ENCODE results near the gene PRR29. TPM values are rescaled to one million over a fixed set of nuclear protein-coding genes. Genes with fewer than 3 reads are reported as not detected.
A peak's percentile ranks its signal among the peaks of the same experiment; 100 is the strongest.

Gene PRR29
- total RNA-seq, 4 donors from 2014 or later = 0.13 TPM; not detected in 3

- intact Hi-C loops (cut with DNase I; ENCODE audit: low total_unique reads) (loop anchor here (1.0 to 10.0 kb wide), 4 partner anchors 33 to 213 kb away; partner anchors contain the start of genes CCDC47, DDX42 and SMARCD2), in situ Hi-C loops (cut with MboI; ENCODE audit: low sequenced_read_pairs in 4 of 4) (no loop called here)
- Histone ChIP-seq H3K36me3 (no peaks in the 10 kb centered on the region), H3K27me3 (no peaks in the 10 kb centered on the region), H3K4me3 (peak overlapping the region; percentile 66 to 73 (median 68)), H3K27ac (peak overlapping the region; percentile 98 to 100 (median 99)), H3K9me3 (no peaks in the 10 kb centered on the region), H3K4me1 (peaks cover 66 to 68% of the 10 kb centered on the region in 2 donors)
- ATAC-seq (peak in 1 of 2 donors; percentile 0), DNase-seq (peak in 1 of 2 donors; percentile 41)
- TF ChIP-seq POLR2A (IDR thresholded peaks at IDR 0.05) = peak in 1 of 2 donors; percentile 5
- TF ChIP-seq, protein P1, sequence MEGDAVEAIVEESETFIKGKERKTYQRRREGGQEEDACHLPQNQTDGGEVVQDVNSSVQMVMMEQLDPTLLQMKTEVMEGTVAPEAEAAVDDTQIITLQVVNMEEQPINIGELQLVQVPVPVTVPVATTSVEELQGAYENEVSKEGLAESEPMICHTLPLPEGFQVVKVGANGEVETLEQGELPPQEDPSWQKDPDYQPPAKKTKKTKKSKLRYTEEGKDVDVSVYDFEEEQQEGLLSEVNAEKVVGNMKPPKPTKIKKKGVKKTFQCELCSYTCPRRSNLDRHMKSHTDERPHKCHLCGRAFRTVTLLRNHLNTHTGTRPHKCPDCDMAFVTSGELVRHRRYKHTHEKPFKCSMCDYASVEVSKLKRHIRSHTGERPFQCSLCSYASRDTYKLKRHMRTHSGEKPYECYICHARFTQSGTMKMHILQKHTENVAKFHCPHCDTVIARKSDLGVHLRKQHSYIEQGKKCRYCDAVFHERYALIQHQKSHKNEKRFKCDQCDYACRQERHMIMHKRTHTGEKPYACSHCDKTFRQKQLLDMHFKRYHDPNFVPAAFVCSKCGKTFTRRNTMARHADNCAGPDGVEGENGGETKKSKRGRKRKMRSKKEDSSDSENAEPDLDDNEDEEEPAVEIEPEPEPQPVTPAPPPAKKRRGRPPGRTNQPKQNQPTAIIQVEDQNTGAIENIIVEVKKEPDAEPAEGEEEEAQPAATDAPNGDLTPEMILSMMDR (IDR thresholded peaks at IDR 0.05 in 4 of 5, conservative IDR thresholded peaks at IDR 0.05 in 1 of 5) = no peak
Observed at GRCh38 chr17:63987221-63988126, 10.7 kb upstream of the PRR29 start.

DNA sequence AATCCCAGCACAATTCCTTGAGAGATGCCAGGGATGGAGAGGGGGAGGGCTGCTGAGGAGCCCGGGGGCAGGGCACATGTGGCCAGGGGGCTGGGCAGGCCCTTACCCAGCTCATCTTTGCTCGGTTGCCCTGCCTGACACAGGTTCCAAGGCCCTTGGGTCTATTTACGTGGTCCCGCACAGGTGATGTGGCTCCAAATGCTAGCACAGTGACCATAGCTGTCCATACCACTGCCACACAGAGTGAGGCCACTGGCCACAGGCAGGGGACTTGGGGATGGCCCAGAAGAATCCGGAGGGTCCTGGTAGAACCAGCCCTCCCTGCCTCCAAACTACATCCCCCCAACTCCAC, 10.0 kb upstream of the PRR29 start:
- Histone ChIP-seq H3K4me3 (peak overlapping the region; percentile 66 to 73 (median 68)), H3K9me3 (no peaks in the 10 kb centered on the region), H3K36me3 (no peaks in the 10 kb centered on the region), H3K27me3 (no peaks in the 10 kb centered on the region), H3K4me1 (peaks cover 60 to 62% of the 10 kb centered on the region in 2 donors), H3K27ac (peak overlapping the region; percentile 98 to 100 (median 99))
- in situ Hi-C loops (cut with MboI; ENCODE audit: low sequenced_read_pairs in 4 of 4) (no loop called here), intact Hi-C loops (cut with DNase I; ENCODE audit: low total_unique reads) (loop anchor here (5.0 to 10.0 kb wide), 3 partner anchors 146 to 213 kb away; partner anchors contain the start of genes CCDC47, DDX42 and SMARCD2)
- peak in 1 of 2 donors; percentile 43 for DNase-seq
- no peak for ATAC-seq
- peak in 1 of 2 donors; percentile 33 for TF ChIP-seq POLR2A (IDR thresholded peaks at IDR 0.05)
- TF ChIP-seq, protein P1 (IDR thresholded peaks at IDR 0.05 in 4 of 5, conservative IDR thresholded peaks at IDR 0.05 in 1 of 5) = no peak

DNA sequence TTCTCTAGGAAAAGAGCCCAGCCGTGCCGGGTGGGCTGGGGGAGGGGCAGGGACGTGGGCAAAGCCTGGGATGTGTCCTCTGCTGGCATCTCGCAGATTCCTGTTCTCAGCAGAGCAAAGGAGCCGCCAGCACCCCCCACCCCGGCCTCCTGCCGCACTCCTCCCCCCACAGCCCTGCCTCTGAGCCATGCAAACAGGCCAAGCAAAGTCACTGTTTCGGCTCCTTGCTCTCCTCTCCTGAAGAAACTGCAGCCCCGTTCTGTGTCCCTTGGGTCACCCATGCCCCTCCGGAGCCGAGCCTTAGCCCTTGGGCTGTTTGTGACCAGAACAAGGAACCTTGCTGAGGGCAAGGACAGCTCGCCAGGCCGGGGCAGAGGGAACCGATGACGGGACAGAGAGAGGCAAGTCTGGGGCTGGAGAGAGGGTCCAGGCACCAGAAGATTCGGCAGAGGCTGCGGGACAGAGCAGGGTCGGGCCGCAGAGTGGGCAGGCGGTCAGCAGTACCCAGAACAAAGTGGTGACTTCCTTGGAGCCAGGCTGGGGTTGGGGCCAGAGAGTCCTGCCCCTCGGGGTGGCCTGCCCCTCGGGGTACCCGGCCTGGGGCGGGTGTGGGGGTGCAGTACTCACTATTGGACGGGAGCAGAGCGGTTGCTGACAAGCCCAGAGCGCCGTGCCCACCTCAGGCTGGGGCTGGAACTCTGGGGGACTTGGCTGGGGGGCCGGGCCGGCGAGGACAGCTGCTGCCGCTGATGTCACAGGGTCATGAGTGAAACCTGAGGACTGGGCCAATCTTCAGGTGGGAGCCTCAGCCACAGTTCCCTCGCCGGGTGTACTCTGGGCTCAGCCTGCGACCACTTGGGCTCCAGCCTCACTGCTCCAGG, 9.2 kb upstream of the PRR29 start:
- DNase-seq (peak; percentile 67 to 90), ATAC-seq (peak; percentile 31 to 51)
- Histone ChIP-seq H3K27ac (peak overlapping the region; percentile 98 to 100 (median 99)), H3K27me3 (no peaks in the 10 kb centered on the region), H3K9me3 (no peaks in the 10 kb centered on the region), H3K4me3 (peak overlapping the region; percentile 66 to 73 (median 68)), H3K4me1 (peaks cover 51 to 54% of the 10 kb centered on the region in 2 donors), H3K36me3 (no peaks in the 10 kb centered on the region)
- in situ Hi-C loops (cut with MboI; ENCODE audit: low sequenced_read_pairs in 4 of 4) (no loop called here), intact Hi-C loops (cut with DNase I; ENCODE audit: low total_unique reads) (loop anchor here (5.0 to 10.0 kb wide), 3 partner anchors 147 to 214 kb away; partner anchors contain the start of genes CCDC47, DDX42 and SMARCD2)
- TF ChIP-seq POLR2A (IDR thresholded peaks at IDR 0.05) = peak; percentile 92
- TF ChIP-seq, protein P1 (IDR thresholded peaks at IDR 0.05 in 4 of 5, conservative IDR thresholded peaks at IDR 0.05 in 1 of 5) = no peak

DNA sequence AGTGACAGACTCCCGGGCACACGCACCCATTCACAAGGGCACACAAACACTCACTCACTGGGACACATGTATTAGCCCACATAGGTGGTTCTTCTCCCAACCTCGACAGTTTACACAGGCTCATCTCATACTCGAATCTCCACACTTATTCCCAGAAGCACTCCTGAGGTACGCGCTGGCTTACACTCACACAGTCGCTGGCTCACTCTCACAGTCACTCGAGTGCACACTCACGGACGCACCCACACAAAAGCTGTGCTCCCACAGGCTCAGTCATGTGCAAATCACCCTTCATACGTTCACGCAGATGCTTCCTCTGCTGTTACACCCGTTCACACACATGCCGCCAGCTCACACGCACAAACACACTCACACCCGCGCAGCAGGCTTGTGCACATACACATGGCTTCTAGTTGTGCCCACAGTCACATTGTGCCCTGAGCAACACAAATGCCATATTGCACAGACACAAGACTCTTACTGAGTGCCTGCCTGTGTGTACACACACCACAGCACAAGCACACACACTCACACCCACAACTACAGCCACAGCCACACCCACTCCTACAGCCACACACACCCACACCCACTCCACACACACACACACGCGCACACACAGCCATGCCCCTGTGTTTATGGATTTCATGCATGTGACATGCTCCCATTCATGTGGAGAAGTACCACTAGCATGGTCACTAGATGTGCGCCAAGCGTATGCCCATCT, 8.4 kb upstream of the PRR29 start:
- in situ Hi-C loops (cut with MboI; ENCODE audit: low sequenced_read_pairs in 4 of 4) (no loop called here), intact Hi-C loops (cut with DNase I; ENCODE audit: low total_unique reads) (loop anchor here (1.0 to 10.0 kb wide), 4 partner anchors 70 to 215 kb away; partner anchors contain the start of genes CCDC47, DDX42 and SMARCD2)
- no peaks in the 10 kb centered on the region for H3K36me3 ChIP-seq
- H3K4me3 ChIP-seq = peak overlapping the region; percentile 27 to 73 (median 68)
- no peaks in the 10 kb centered on the region for H3K27me3 ChIP-seq
- H3K9me3 ChIP-seq = no peaks in the 10 kb centered on the region
- peaks cover 43 to 46% of the 10 kb centered on the region in 2 donors for H3K4me1 ChIP-seq
- ATAC-seq (peak in 1 of 2 donors; percentile 1), DNase-seq (peak in 1 of 2 donors; percentile 38)
- H3K27ac ChIP-seq = peak overlapping the region; percentile 98 to 100 (median 99)
- TF ChIP-seq, protein P1 (IDR thresholded peaks at IDR 0.05 in 4 of 5, conservative IDR thresholded peaks at IDR 0.05 in 1 of 5) = no peak
- TF ChIP-seq POLR2A (IDR thresholded peaks at IDR 0.05) = no peak
